ENCODE data around the gene TPI1.
"Not testable (repeated sequence)": the region's sequence is repeated elsewhere in the genome, so short reads cannot be mapped to it uniquely, and the experiment has no call there.

Gene TPI1

GRCh38 chr12:6851153-6851920 lies 16.0 kb upstream of the TPI1 start, which contains the start of gene CDCA3:
Gene CDCA3 (minus strand): TSS chr12:6851286. CDS start chr12:6850952, 334 bp downstream.
- H3K27me3 Mint-ChIP-seq: no peaks in the 10 kb centered on the region
- H3K4me1 Mint-ChIP-seq: peaks cover 57% of the 10 kb centered on the region
- peak; percentile 79 for ATAC-seq
- peak within 1 kb of the TSS; percentile 84 for H3K4me3 Mint-ChIP-seq
- peaks cover 15% of the 10 kb centered on the region for H3K36me3 Mint-ChIP-seq
- H3K9me3 Mint-ChIP-seq: no peaks in the 10 kb centered on the region
- peak within 1 kb of the TSS; percentile 82 for H3K27ac Mint-ChIP-seq

DNA sequence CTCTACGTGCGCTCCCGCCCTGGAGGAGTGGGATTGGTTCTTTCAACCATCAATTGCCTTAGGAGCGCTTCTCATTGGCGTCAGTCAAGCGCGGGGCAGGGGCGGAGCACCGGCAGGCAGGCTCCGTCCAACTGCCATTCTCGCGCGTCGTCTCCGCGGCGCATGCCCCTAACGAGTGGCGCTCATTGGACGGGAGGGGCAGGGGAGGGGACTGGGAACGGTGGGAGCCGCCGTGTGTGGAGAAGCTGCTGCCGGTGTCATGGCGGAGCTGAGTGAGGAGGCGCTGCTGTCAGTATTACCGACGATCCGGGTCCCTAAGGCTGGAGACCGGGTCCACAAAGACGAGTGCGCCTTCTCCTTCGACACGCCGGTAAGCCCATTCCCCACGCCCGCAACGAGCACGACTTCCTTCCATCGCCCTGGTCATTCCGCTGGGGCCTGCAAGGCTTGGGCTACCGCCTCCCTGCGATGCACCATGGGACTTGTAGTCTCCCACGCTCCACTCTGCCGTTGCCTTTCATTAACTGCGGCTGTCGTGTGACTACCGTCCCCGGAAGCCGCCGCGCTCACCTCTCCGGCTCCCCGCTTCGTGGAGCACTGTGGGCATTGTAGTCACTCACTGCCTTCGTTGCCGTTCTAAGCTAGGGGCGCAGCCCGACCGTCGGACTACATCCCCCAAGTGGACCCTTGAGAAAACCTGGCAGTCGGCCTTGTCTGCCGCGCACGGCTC lies 15.2 kb upstream of the TPI1 start, which contains the start of gene USP5:
Gene USP5 (plus strand): TSS at position 230 of the 730 bp plus-strand sequence. CDS start 30 bp downstream, at position 260.
- Mint-ChIP-seq H3K4me1 (peaks cover 57% of the 10 kb centered on the region), H3K27me3 (no peaks in the 10 kb centered on the region), H3K9me3 (no peaks in the 10 kb centered on the region), H3K4me3 (peak within 1 kb of the TSS; percentile 84), H3K27ac (peak within 1 kb of the TSS; percentile 82), H3K36me3 (peaks cover 22% of the 10 kb centered on the region)
- peak; percentile 93 for ATAC-seq

- H3K36me3 Mint-ChIP-seq: peaks cover 29% of the 10 kb centered on the region
- peak overlapping the region; percentile 84 for H3K4me3 Mint-ChIP-seq
- no peaks in the 10 kb centered on the region for H3K27me3 Mint-ChIP-seq
- H3K9me3 Mint-ChIP-seq: no peaks in the 10 kb centered on the region
- H3K27ac Mint-ChIP-seq: peak overlapping the region; percentile 82
- no peak for ATAC-seq
- H3K4me1 Mint-ChIP-seq: peaks cover 51% of the 10 kb centered on the region
Measured at GRCh38 chr12:6852651-6853354, 14.5 kb upstream of the TPI1 start.

DNA sequence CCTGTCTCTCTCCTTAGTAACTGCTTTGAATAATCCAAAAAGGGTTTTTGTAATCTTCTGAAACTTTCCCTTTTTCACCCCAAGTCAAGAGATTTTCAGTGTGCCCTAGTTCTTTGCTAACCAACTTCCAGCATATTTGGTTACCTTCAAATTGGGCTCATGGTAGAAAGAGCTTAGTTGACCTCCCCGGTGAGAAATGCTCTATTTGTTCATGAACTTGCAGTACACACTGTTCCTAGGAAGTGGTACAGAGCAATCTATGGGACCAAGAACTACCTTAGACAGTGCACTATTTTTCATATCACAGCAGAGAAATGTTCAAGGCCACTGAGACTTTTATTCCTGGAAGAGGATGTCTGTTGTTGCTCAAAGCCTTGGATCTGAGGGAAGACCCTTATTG lies 13.7 kb upstream of the TPI1 start:
- Mint-ChIP-seq H3K27ac (peak overlapping the region; percentile 82), H3K4me3 (peak overlapping the region; percentile 84), H3K27me3 (no peaks in the 10 kb centered on the region), H3K4me1 (peaks cover 43% of the 10 kb centered on the region), H3K9me3 (no peaks in the 10 kb centered on the region), H3K36me3 (peaks cover 38% of the 10 kb centered on the region)
- ATAC-seq: no peak

DNA sequence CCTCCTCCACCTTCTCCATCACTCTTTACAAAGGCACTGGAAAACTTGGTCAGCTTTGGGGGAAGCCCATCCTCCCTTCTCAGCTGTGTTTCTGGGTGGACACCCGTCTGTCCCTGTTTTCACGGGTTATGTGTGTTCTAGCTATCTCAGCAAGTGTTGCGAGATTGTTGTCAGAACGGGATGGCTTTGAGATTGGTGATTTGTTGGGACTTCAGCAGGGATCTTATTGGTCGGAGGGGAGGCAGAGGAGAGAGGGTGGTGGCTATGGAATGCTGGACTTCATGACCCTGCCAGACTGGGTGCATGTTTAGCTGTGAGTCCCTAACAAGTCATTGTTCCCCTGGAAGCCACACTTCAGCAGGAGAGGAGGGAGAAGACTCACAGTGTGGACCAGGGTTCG lies 13.3 kb upstream of the TPI1 start:
- H3K9me3 Mint-ChIP-seq: no peaks in the 10 kb centered on the region
- no peaks in the 10 kb centered on the region for H3K27me3 Mint-ChIP-seq
- ATAC-seq: no peak
- H3K4me1 Mint-ChIP-seq: peaks cover 39% of the 10 kb centered on the region
- no peak overlapping the region for H3K27ac Mint-ChIP-seq
- H3K36me3 Mint-ChIP-seq: peaks cover 42% of the 10 kb centered on the region
- no peak overlapping the region for H3K4me3 Mint-ChIP-seq

- Mint-ChIP-seq H3K4me3 (no peak overlapping the region), H3K27me3 (no peaks in the 10 kb centered on the region), H3K27ac (no peak overlapping the region), H3K36me3 (peaks cover 55% of the 10 kb centered on the region), H3K9me3 (no peaks in the 10 kb centered on the region), H3K4me1 (peaks cover 26% of the 10 kb centered on the region)
- no peak for ATAC-seq
Measured at GRCh38 chr12:6855322-6855721, 12.0 kb upstream of the TPI1 start.

- no peak for ATAC-seq
- Mint-ChIP-seq H3K27me3 (no peaks in the 10 kb centered on the region), H3K36me3 (peaks cover 81% of the 10 kb centered on the region), H3K4me1 (peaks cover 6% of the 10 kb centered on the region), H3K4me3 (no peak overlapping the region), H3K27ac (no peak overlapping the region), H3K9me3 (no peaks in the 10 kb centered on the region)
Measured at GRCh38 chr12:6858799-6859198, 8.5 kb upstream of the TPI1 start.

DNA sequence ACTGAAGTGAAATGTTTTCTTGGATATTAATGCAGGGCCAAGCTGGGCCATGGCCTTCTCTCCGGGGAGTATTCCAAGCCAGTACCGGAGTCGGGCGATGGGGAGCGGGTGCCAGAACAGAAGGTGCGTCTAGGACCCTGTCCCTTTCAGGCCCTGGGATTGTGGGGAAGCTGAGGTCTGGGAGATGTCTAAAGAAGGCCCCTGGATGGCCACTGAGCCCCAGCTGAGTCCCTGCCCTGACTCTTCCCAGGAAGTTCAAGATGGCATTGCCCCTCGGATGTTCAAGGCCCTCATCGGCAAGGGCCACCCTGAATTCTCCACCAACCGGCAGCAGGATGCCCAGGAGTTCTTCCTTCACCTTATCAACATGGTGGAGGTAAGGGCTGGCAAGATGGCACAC lies 7.2 kb upstream of the TPI1 start:
- H3K27me3 Mint-ChIP-seq: no peaks in the 10 kb centered on the region
- H3K9me3 Mint-ChIP-seq: no peaks in the 10 kb centered on the region
- no peaks in the 10 kb centered on the region for H3K4me1 Mint-ChIP-seq
- no peak for ATAC-seq
- peaks cover 84% of the 10 kb centered on the region for H3K36me3 Mint-ChIP-seq
- no peak overlapping the region for H3K4me3 Mint-ChIP-seq
- no peak overlapping the region for H3K27ac Mint-ChIP-seq

DNA sequence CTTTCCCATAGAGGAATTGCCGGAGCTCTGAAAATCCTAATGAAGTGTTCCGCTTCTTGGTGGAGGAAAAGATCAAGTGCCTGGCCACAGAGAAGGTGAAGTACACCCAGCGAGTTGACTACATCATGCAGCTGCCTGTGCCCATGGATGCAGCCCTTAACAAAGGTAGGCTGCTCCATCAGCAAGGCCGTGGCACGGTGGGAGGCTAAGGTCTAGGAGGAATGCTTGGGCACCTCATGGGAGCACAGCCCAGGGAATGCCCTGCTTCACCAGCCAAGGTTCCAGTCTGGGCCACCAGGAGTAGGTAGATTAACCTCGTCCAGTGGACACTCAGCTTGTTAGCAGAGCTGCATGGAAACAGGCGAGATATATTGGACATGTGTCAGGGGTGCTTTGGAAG lies 6.4 kb upstream of the TPI1 start:
- Mint-ChIP-seq H3K9me3 (no peaks in the 10 kb centered on the region), H3K4me1 (no peaks in the 10 kb centered on the region), H3K4me3 (no peak overlapping the region), H3K27ac (no peak overlapping the region), H3K27me3 (no peaks in the 10 kb centered on the region), H3K36me3 (peaks cover 88% of the 10 kb centered on the region)
- no peak for ATAC-seq

DNA sequence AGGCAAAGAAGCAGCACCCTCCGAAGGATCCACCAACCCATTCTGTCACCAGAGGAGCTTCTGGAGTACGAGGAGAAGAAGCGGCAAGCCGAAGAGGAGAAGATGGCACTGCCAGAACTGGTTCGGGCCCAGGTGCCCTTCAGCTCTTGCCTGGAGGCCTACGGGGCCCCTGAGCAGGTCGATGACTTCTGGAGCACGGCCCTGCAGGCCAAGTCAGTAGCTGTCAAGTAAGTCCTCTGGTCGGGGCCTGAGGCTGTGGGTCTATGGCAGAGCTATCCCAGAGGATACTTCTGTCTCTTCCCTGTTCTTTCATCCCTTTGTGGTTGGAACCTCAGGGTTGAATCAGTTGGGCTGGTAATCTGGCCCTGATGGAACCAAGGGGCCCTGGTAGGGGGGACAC lies 5.9 kb upstream of the TPI1 start:
- Mint-ChIP-seq H3K9me3 (no peaks in the 10 kb centered on the region), H3K4me1 (peaks cover 2% of the 10 kb centered on the region), H3K27ac (no peak overlapping the region), H3K36me3 (peaks cover 88% of the 10 kb centered on the region), H3K4me3 (no peak overlapping the region), H3K27me3 (no peaks in the 10 kb centered on the region)
- no peak for ATAC-seq

- no peak for ATAC-seq
- Mint-ChIP-seq H3K27me3 (no peaks in the 10 kb centered on the region), H3K4me1 (peaks cover 10% of the 10 kb centered on the region), H3K9me3 (no peaks in the 10 kb centered on the region), H3K27ac (no peak overlapping the region), H3K4me3 (no peak overlapping the region), H3K36me3 (peaks cover 74% of the 10 kb centered on the region)
Measured at GRCh38 chr12:6863033-6863432, 4.3 kb upstream of the TPI1 start.

DNA sequence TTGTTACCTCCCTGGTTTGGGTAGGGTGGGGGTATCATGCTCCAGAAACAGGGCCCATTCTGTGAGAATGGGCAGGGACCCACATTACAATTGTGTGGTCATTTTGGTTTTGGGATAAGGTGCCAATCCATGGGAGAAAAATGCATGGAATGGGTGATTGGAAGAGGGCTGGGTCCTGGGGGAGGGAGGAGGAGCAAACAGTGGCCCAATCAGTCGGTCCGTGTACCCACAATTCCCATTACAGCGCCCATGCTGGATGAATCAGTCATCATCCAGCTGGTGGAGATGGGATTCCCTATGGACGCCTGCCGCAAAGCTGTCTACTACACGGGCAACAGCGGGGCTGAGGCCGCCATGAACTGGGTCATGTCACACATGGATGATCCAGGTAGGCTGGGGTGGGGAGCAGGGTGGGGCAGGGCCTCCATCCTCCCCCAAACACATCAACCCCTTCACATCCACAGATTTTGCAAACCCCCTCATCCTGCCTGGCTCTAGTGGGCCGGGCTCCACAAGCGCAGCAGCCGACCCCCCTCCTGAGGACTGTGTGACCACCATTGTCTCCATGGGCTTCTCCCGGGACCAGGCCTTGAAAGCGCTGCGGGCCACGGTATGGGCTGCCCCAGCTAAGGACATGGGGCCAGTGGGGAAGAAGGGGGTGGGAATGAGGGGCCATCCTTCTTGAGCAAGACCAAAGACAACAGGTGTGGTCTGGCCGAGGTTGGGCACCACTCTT lies 3.6 kb upstream of the TPI1 start:
- Mint-ChIP-seq H3K27me3 (no peaks in the 10 kb centered on the region), H3K4me3 (no peak overlapping the region), H3K36me3 (peaks cover 70% of the 10 kb centered on the region), H3K4me1 (peaks cover 17% of the 10 kb centered on the region), H3K9me3 (no peaks in the 10 kb centered on the region), H3K27ac (no peak overlapping the region)
- ATAC-seq: no peak

DNA sequence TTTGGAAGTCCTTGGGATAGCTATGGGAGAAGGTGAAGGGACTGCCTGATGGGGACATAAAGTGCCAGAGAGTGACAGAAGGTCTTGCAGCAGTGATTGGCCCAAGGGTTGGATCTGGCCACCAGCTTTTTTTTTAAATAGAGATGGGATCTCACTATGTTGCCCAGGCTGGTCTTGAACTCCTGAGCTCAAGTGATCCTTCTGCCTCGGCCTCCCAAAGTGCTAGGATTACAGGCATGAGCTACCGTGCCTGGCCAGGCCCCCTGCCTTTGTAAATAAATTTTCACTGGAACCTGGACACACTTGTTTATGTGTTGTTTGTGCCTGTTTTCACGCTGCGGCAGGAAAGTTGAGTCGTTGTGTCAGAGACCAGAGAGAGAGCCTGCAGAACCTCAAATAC lies 2.0 kb upstream of the TPI1 start:
- H3K9me3 Mint-ChIP-seq, H3K27me3 Mint-ChIP-seq, H3K4me3 Mint-ChIP-seq, H3K27ac Mint-ChIP-seq, ATAC-seq: not testable (repeated sequence)
- Mint-ChIP-seq H3K4me1 (peaks cover 33% of the 10 kb centered on the region), H3K36me3 (peaks cover 68% of the 10 kb centered on the region)

- Mint-ChIP-seq H3K27ac (peak overlapping the region; percentile 87), H3K4me3 (peak overlapping the region; percentile 93), H3K36me3 (peaks cover 61% of the 10 kb centered on the region), H3K9me3 (no peaks in the 10 kb centered on the region), H3K4me1 (peaks cover 43% of the 10 kb centered on the region), H3K27me3 (no peaks in the 10 kb centered on the region)
- ATAC-seq: no peak
Measured at GRCh38 chr12:6866163-6866919, 990 bp upstream of the TPI1 start.
